Hepatocyte (in vitro differentiated cells): Measurements from ENCODE around the gene ABCB8. TPM values are rescaled to one million over a fixed set of nuclear protein-coding genes. Genes with fewer than 3 reads are reported as not detected.

ENCODE experiments used
- DNase-seq: peaks from one replicate; pipeline ENCODE4 v3.0.0-alpha.2; 2016; ENCODE audit warnings: low spot score
- H2AFZ ChIP-seq: fragments of 200-600 bp; sonication (generic); 2 replicates; pipeline ENCODE4 v1.6.0; 2016; ENCODE audit warnings: antibody characterized with exemption, mild to moderate bottlenecking
- H3K27ac ChIP-seq: fragments of 200-600 bp; sonication (generic); 2 replicates; pipeline ENCODE4 v1.5.1; 2016; ENCODE audit warnings: mild to moderate bottlenecking
- H3K27me3 ChIP-seq: fragments of 200-600 bp; sonication (generic); 2 replicates; pipeline ENCODE4 v1.6.1; 2016
- H3K36me3 ChIP-seq: fragments of 200-600 bp; sonication (generic); replicated peaks from 2 replicates; pipeline ENCODE4 v1.5.1; 2016; ENCODE audit warnings: low read depth; ENCODE audit not compliant: insufficient read depth
- H3K4me1 ChIP-seq: fragments of 200-600 bp; sonication (generic); 2 replicates; pipeline ENCODE4 v1.5.1; 2016; ENCODE audit warnings: mild to moderate bottlenecking, moderate library complexity; ENCODE audit not compliant: insufficient read depth
- H3K4me2 ChIP-seq: fragments of 200-600 bp; sonication (generic); 2 replicates; pipeline ENCODE4 v1.6.0; 2016
- H3K4me3 ChIP-seq: fragments of 200-600 bp; sonication (generic); 2 replicates; pipeline ENCODE4 v1.5.1; 2016; ENCODE audit warnings: mild to moderate bottlenecking
- H3K79me2 ChIP-seq: fragments of 200-600 bp; sonication (generic); 2 replicates; pipeline ENCODE4 v1.6.0; 2017; ENCODE audit warnings: mild to moderate bottlenecking
- H3K9me2 ChIP-seq: fragments of 200-600 bp; sonication (generic); replicated peaks from 2 replicates; pipeline ENCODE4 v1.6.0; 2017; ENCODE audit warnings: mild to moderate bottlenecking; ENCODE audit not compliant: insufficient read depth
- H3K9me3 ChIP-seq: fragments of 200-600 bp; sonication (generic); 2 replicates; pipeline ENCODE4 v1.5.1; 2016; ENCODE audit warnings: low read depth, mild to moderate bottlenecking
- H4K20me1 ChIP-seq: fragments of 200-600 bp; sonication (generic); 2 replicates; pipeline ENCODE4 v1.6.0; 2016; ENCODE audit warnings: mild to moderate bottlenecking; ENCODE audit not compliant: insufficient read depth, poor library complexity, severe bottlenecking
- EZH2 ChIP-seq: fragments of 200-600 bp; sonication (generic); IDR thresholded peaks from 2 replicates; pipeline ENCODE4 v1.6.1; 2016; ENCODE audit warnings: antibody characterized with exemption, mild to moderate bottlenecking, borderline replicate concordance
- EZH2phosphoT487 ChIP-seq: fragments of 200-600 bp; sonication (generic); IDR thresholded peaks from one replicate; pipeline ENCODE4 v1.6.1; 2018; ENCODE audit warnings: antibody characterized with exemption, mild to moderate bottlenecking, low read depth, moderate library complexity; ENCODE audit not compliant: unreplicated experiment, severe bottlenecking
- WGBS: methylation state at CpG from one replicate; pipeline ENCODE4 v1.1.6; 2016; ENCODE audit warnings: low lambda C conversion rate; ENCODE audit errors: missing lambda C conversion rate; 5-methylcytosine and 5-hydroxymethylcytosine counted together
- polyA plus RNA-seq: library from polyadenylated mRNA; unstranded; fragments of >200 nt; fragmentation: Nextera tagmentation; extraction: Ambion mirVana; gene quantifications from 2 replicates; pipeline ENCODE4 v1.2.1, GENCODE V29; 2016
- total RNA-seq: library from RNA; depleted of rRNA; stranded (reverse); fragments of >200 nt; gene quantifications from 2 replicates; pipeline ENCODE4 v1.2.3, GENCODE V29; 2014
- TF ChIP-seq, protein P1 (sequence below): fragments of 200-600 bp; sonication (generic); IDR thresholded peaks from 2 replicates; pipeline ENCODE4 v1.5.1; 2016; ENCODE audit warnings: antibody characterized with exemption, mild to moderate bottlenecking; ENCODE audit not compliant: poor library complexity

ABCB8 gene
- total and polyA plus RNA-seq, 2 experiments from 2014 or later = 24.4 to 32.6 TPM

DNA sequence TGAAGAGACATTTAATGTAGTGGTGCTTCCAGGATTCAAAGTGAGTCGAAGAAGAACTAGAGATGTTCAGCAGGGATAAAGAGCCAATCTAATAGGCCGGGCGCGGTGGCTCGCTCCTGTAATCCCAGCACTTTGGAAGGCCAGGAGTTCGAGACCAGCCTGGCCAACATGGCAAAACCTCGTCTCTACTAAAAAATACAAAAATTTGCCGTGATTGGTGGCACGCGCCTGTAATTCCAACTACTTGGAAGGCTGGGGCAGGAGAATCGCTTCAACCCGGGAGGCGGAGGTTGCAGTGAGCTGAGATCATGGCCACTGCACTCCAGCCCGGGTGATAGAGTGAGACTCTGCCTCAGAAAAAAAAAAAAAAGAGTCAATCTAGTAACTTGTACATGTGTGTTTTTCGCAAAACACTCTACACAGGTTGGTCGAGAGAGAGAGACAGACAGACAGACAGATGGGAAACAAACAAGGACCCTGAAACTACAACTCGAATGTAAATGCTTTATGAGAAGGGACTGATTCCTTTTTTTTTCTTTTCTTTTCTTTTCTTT, 775 bp downstream of the ABCB8 start:
- 77% methylated on average over 17 of the region's 17 CpGs for WGBS
- Histone ChIP-seq H3K4me2 (peak overlapping the region; percentile 85), H2AFZ (peak overlapping the region; percentile 84), H3K27me3 (no peaks in the 10 kb centered on the region), H3K36me3 (no peaks in the 10 kb centered on the region), H3K9me2 (no peaks in the 10 kb centered on the region), H3K79me2 (peaks cover 13% of the 10 kb centered on the region), H3K4me3 (peak overlapping the region; percentile 51), H3K9me3 (no peaks in the 10 kb centered on the region), H4K20me1 (no peaks in the 10 kb centered on the region), H3K4me1 (peaks cover 8% of the 10 kb centered on the region), H3K27ac (peak overlapping the region; percentile 73)
- TF ChIP-seq, protein P1, sequence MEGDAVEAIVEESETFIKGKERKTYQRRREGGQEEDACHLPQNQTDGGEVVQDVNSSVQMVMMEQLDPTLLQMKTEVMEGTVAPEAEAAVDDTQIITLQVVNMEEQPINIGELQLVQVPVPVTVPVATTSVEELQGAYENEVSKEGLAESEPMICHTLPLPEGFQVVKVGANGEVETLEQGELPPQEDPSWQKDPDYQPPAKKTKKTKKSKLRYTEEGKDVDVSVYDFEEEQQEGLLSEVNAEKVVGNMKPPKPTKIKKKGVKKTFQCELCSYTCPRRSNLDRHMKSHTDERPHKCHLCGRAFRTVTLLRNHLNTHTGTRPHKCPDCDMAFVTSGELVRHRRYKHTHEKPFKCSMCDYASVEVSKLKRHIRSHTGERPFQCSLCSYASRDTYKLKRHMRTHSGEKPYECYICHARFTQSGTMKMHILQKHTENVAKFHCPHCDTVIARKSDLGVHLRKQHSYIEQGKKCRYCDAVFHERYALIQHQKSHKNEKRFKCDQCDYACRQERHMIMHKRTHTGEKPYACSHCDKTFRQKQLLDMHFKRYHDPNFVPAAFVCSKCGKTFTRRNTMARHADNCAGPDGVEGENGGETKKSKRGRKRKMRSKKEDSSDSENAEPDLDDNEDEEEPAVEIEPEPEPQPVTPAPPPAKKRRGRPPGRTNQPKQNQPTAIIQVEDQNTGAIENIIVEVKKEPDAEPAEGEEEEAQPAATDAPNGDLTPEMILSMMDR = no peak
- TF ChIP-seq EZH2phosphoT487 = no peak
- no peak for TF ChIP-seq EZH2
- no peak for DNase-seq

DNA sequence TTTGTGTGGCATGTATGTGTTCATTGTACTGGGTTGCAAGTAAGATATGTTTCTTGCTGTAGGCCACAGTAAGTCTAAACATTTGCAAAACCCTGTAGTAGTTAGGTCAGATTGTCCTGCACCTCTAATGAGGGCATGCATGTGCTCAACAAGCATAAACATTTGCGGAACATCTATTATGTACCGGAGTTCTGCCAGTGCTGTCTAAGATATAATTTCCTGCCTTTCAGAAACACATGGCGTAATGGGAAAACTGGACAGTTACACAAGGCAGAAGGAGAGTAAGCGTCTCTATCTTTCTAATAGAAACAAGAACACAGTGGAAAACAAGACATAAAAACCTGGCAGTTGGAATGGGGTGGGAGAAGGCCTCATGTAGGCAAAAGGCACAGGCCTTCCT, 2.8 kb downstream of the ABCB8 start:
- Histone ChIP-seq H3K9me3 (no peaks in the 10 kb centered on the region), H2AFZ (no peak overlapping the region), H3K36me3 (no peaks in the 10 kb centered on the region), H3K4me3 (no peak overlapping the region), H3K4me1 (peaks cover 8% of the 10 kb centered on the region), H3K27me3 (no peaks in the 10 kb centered on the region), H3K27ac (no peak overlapping the region), H3K9me2 (no peaks in the 10 kb centered on the region), H3K79me2 (peaks cover 13% of the 10 kb centered on the region), H4K20me1 (no peaks in the 10 kb centered on the region), H3K4me2 (no peak overlapping the region)
- 88% methylated on average over 4 of the region's 4 CpGs for WGBS
- TF ChIP-seq EZH2 (no peak), EZH2phosphoT487 (no peak)
- TF ChIP-seq, protein P1 = no peak
- no peak for DNase-seq

DNA sequence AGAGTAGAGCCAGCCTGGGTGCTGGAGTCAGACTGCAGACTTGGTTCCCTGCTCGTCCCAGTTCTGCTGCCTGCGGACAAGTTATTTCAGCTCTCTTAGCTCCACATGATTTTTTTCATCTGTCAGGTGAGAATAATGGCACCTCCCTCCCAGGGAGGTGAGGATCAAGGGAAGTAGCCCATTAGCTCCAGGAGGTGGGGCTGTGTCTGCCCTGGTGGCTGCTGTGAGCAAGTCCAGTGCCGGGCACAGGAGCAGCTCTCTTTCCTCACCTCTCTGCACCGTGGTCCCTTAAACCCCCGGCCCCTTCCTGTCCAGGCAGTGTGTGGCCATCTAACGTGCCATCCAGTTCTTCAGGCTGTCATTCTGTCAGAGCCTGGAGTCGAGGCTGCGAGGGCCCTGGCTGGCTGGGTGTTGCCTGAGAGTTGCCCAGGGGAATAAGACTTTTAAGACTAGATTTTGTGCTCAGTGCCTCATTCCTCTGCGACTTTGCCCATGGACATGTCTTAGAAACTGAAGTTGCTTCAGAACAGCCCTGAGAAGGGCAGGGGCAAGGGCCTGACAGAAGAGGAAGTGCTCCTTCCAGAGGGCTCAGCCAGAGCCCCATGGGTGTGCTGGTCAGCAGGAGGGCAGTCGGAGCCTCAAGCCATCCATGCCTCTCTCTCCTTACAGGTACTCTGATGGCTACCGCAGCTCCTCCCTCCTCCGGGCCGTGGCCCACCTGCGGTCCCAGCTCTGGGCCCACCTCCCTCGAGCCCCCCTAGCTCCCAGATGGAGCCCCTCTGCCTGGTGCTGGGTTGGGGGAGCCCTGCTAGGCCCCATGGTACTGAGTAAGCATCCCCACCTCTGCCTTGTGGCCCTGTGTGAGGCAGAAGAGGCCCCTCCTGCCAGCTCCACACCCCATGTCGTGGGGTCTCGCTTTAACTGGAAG, 5.0 kb downstream of the ABCB8 start:
- WGBS = 95% methylated on average over 17 of the region's 17 CpGs
- H4K20me1 ChIP-seq = no peaks in the 10 kb centered on the region
- no peak overlapping the region for H3K4me2 ChIP-seq
- no peak overlapping the region for H3K27ac ChIP-seq
- no peaks in the 10 kb centered on the region for H3K9me3 ChIP-seq
- no peak overlapping the region for H2AFZ ChIP-seq
- no peak overlapping the region for H3K4me3 ChIP-seq
- H3K27me3 ChIP-seq = no peaks in the 10 kb centered on the region
- DNase-seq = no peak
- no peak for TF ChIP-seq EZH2phosphoT487
- TF ChIP-seq, protein P1 = no peak
- TF ChIP-seq EZH2 = no peak
- H3K9me2 ChIP-seq = no peaks in the 10 kb centered on the region
- peaks cover 8% of the 10 kb centered on the region for H3K4me1 ChIP-seq
- no peaks in the 10 kb centered on the region for H3K36me3 ChIP-seq
- H3K79me2 ChIP-seq = peaks cover 13% of the 10 kb centered on the region
